ENCODE measurements around the gene TRAPPC3L.

Gene TRAPPC3L

GRCh38 chr6:116557893-116558292 is 12.4 kb upstream of the TRAPPC3L start:
- DNase-seq (ENCODE audit: low read depth): no peak

- no peak for DNase-seq (ENCODE audit: low read depth)
These were observed 11.4 kb upstream of the TRAPPC3L start for GRCh38 chr6:116556814-116557415.

DNA sequence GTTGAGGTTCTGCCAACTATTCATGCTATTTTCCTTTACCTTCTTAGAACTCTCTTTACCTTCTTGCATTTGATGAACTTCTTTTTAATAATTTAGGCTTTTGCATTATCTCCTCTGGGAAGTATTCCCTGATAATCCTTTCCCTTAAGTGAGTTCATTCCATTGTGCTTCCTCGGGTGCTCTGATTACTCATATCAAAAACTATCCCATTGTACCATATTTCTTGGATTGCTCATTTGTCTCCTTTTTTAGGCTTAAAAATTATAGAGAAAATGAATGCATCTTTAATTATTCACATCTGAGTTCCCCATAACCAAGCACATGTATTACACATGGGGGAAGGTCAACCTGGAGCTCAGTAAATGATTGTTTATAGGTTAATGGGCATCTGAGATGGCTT is 10.6 kb upstream of the TRAPPC3L start:
- no peak for DNase-seq (ENCODE audit: low read depth)

GRCh38 chr6:116553451-116553850 is 8.0 kb upstream of the TRAPPC3L start, which contains the start of gene CALHM4:
TSS of gene CALHM4 (plus strand) at chr6:116553751. CDS start at chr6:116553794, 43 bp downstream.
- no peak for DNase-seq (ENCODE audit: low read depth)

GRCh38 chr6:116550796-116551195 is 5.3 kb upstream of the TRAPPC3L start:
- DNase-seq (ENCODE audit: low read depth): no peak

DNA sequence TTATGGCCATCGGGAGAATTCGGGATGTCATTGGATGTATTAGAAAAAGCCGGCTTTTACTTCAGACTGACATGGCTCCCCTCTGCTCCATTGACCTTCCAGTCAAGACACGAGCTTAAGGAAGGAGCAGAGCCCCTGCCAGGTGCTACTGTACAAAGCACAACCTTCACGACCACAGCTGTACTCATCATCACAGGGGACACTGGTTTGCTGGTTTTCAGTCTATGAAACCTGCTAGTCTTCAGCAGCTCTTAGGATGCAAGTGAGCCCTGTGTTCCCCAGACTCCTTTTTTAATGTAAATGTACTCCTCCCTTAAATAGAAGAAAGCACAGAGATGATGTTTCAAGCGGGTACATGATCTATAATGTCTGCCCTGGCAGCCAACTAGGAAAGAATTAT is 1.9 kb upstream of the TRAPPC3L start:
- DNase-seq (ENCODE audit: low read depth): no peak

DNA sequence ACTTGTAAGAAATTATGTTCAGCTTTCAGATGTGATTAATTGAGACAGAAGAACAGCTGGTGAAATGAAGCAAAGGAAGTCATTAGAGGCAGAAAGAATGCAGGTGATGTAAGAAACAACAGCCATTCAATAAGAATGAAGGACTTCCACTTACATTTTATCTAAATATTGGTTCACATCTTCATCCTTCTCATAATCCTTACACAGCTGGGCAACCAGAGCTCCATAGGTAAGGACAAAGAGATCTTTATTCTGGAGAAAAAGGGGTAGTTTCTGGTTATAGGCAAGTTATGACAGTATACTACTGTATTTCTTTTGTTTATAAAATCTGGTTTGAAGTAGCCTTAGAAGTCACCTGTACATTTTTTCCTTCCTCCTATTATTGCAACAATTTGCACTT is 2.3 kb downstream of the TRAPPC3L start:
- no peak for DNase-seq (ENCODE audit: low read depth)

DNA sequence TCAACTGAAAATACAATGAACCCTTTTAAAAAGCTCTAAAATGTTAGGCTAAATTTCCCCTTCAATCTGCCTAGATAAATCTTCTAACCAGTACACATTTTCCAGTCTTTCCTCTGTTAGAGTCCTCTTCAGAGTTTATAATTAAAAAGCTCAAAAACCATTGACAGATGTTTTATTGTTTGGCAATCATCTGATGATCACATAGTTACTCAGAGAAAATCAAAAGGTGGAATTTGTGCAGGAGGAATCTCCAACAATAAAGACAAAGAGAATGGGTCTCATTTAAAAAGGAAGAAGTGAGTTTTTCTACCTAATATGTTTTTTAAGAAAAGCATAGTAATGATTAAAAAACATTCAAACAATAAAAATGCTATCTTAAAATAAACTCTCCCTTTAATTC is 3.1 kb downstream of the TRAPPC3L start:
- DNase-seq (ENCODE audit: low read depth): no peak

- no peak for DNase-seq (ENCODE audit: low read depth)
These were observed 9.3 kb downstream of the TRAPPC3L start for GRCh38 chr6:116536216-116536621.

DNA sequence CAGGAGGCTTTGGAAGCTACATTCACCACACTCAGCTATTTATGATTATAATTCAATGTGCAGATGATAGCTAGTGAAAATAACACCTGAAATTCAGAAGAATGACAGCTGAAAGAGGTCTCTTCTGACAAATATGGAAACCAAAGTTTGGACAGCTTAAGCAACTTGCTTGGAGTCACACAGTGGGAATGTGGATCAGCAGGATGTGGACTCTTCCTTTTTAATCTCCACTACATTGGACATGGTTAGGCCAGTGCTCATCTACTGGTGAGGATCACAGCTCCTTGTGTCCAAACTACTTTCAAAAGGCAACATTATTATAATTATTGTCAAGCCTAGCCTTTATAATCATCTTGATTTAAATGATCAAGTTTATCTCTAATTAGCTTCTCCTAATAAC is 10.4 kb downstream of the TRAPPC3L start:
- no peak for DNase-seq (ENCODE audit: low read depth)

GRCh38 chr6:116533233-116533957 is 12.1 kb downstream of the TRAPPC3L start:
- DNase-seq (ENCODE audit: low read depth): no peak

- DNase-seq (ENCODE audit: low read depth): no peak
These were observed 13.6 kb downstream of the TRAPPC3L start for GRCh38 chr6:116531675-116532570.

GRCh38 chr6:116530436-116530835 is 15.0 kb downstream of the TRAPPC3L start:
- DNase-seq (ENCODE audit: low read depth): no peak

- no peak for DNase-seq (ENCODE audit: low read depth)
These were observed 15.8 kb downstream of the TRAPPC3L start for GRCh38 chr6:116529466-116530290.

- DNase-seq (ENCODE audit: low read depth): no peak
These were observed 16.7 kb downstream of the TRAPPC3L start for GRCh38 chr6:116528780-116529179.

GRCh38 chr6:116528133-116528532 is 17.4 kb downstream of the TRAPPC3L start:
- DNase-seq (ENCODE audit: low read depth): no peak

DNA sequence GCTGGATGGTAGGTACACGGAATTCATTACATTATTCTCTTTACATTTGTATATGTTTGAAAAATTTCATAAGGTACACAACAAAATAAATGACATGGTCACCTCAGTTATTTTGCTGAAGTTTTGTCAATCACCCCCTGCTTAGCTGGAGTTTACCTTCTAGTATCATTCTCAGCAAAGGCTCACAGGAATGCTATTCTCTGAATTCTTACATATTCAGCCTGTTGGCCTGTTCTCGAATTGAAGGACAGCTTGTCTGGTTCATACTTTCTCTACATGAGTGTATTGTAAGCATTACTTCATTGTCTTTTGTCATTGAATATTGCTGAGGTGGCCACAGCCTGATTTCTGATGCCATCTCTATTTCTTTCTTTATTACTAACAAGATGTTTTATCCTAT is 21.2 kb downstream of the TRAPPC3L start:
- DNase-seq (ENCODE audit: low read depth): no peak

DNA sequence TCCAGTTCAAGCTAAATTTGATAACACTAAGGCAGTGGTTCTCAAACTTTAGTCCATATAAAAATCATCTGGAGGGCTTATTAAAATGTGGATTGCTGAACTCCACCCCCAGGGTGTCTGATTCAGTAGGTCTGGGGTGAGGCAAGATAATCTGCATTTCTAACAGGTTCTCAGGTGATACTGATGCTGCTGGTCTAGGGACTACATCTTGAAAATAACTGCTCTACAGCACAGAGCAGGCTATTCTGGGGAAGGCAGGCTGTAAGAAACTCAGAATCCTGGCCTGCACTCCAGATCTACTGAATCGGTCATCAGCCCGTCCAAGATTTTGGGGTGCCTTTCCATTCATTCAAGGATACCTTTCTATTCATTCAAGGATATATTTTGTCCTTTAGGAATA is 22.6 kb downstream of the TRAPPC3L start:
- no peak for DNase-seq (ENCODE audit: low read depth)

- DNase-seq (ENCODE audit: low read depth): no peak
These were observed 26.7 kb downstream of the TRAPPC3L start for GRCh38 chr6:116518621-116519368.

- DNase-seq (ENCODE audit: low read depth): no peak
These were observed 30.3 kb downstream of the TRAPPC3L start for GRCh38 chr6:116515141-116515540.

DNA sequence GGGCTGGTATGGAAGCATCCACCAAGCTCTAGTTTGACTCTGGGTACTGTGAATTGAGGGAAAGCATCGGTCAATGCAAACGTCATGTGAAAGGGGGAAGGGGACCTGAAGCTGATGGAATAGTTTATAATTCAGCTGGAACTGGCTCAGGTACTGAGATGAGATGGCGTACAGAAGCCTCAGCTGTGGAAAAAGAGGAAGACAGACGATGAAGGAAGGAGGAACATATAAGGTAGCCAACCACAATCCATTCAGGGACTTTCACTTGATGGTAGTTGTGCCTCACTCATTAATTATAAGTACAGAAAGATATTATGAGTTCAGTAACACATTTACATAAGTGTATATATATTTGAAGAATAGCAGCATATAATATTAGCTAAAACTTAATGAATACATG is 31.4 kb downstream of the TRAPPC3L start:
- no peak for DNase-seq (ENCODE audit: low read depth)

Measured in stimulated activated CD8-positive, alpha-beta memory T cell treated with anti-CD3 and anti-CD28 coated beads, Interleukin-15, amount 100 ng/mL, for 24 hours (primary cell).